GM23248 (cell line): ENCODE results near the gene RCL1. TPM values are rescaled to one million over a fixed set of nuclear protein-coding genes. Genes with fewer than 3 reads are reported as not detected.

Source experiments
- DNase-seq: peaks from one replicate; pipeline ENCODE4 v3.0.0-alpha.2; 2015
- H2AFZ ChIP-seq: fragments of 200-600 bp; sonication (generic); 2 replicates; pipeline ENCODE4 v1.6.1; 2016; ENCODE audit warnings: antibody characterized with exemption
- H3F3A ChIP-seq: fragments of 200-600 bp; sonication (generic); 2 replicates; pipeline ENCODE4 v1.6.1; 2016; ENCODE audit warnings: mild to moderate bottlenecking, antibody characterized with exemption, mixed run types; ENCODE audit not compliant: insufficient read depth
- H3K27ac ChIP-seq: fragments of 200-600 bp; sonication (generic); 2 replicates; pipeline ENCODE4 v1.5.1; 2016; ENCODE audit warnings: mild to moderate bottlenecking
- H3K27me3 ChIP-seq: fragments of 200-600 bp; sonication (generic); replicated peaks from 2 replicates; pipeline ENCODE4 v1.6.1; 2016; ENCODE audit warnings: mild to moderate bottlenecking; ENCODE audit not compliant: insufficient read depth
- H3K36me3 ChIP-seq: fragments of 200-600 bp; sonication (generic); 2 replicates; pipeline ENCODE4 v1.6.1; 2016; ENCODE audit warnings: low read depth, mild to moderate bottlenecking
- H3K4me1 ChIP-seq: fragments of 200-600 bp; sonication (generic); 2 replicates; pipeline ENCODE4 v1.6.1; 2016; ENCODE audit warnings: mild to moderate bottlenecking; ENCODE audit not compliant: insufficient read depth
- H3K4me2 ChIP-seq: fragments of 200-600 bp; sonication (generic); one replicate; pipeline ENCODE4 v1.6.1; 2016; ENCODE audit warnings: mild to moderate bottlenecking; ENCODE audit not compliant: unreplicated experiment
- H3K4me3 ChIP-seq: fragments of 200-600 bp; sonication (generic); 2 replicates; pipeline ENCODE4 v1.5.1; 2016; ENCODE audit warnings: mild to moderate bottlenecking
- H3K79me2 ChIP-seq: fragments of 200-600 bp; sonication (generic); 2 replicates; pipeline ENCODE4 v1.6.1; 2016; ENCODE audit warnings: mild to moderate bottlenecking; ENCODE audit not compliant: insufficient read depth
- H3K9ac ChIP-seq: fragments of 200-600 bp; sonication (generic); 2 replicates; pipeline ENCODE4 v1.6.1; 2016; ENCODE audit warnings: mild to moderate bottlenecking
- H3K9me2 ChIP-seq: fragments of 200-600 bp; sonication (generic); 2 replicates; pipeline ENCODE4 v1.6.1; 2016; ENCODE audit warnings: mixed run types, mild to moderate bottlenecking, moderate library complexity; ENCODE audit not compliant: insufficient read depth
- H3K9me3 ChIP-seq: fragments of 200-600 bp; sonication (generic); one replicate; pipeline ENCODE4 v1.6.1; 2017; ENCODE audit warnings: low read depth
- H4K20me1 ChIP-seq: fragments of 200-600 bp; sonication (generic); 2 replicates; pipeline ENCODE4 v1.6.0; 2016; ENCODE audit not compliant: insufficient read depth
- EZH2 ChIP-seq: fragments of 200-600 bp; sonication (generic); IDR thresholded peaks from 2 replicates; pipeline ENCODE4 v1.6.1; 2018; ENCODE audit warnings: antibody characterized with exemption, mild to moderate bottlenecking; ENCODE audit not compliant: insufficient read depth, poor library complexity, severe bottlenecking
- EZH2phosphoT487 ChIP-seq: fragments of 200-600 bp; sonication (generic); IDR thresholded peaks from 2 replicates; pipeline ENCODE4 v1.6.1; 2018; ENCODE audit warnings: antibody characterized with exemption, moderate library complexity, mild to moderate bottlenecking, low read depth; ENCODE audit not compliant: insufficient read depth
- WGBS, 2 experiments: methylation state at CpG; one replicate each; pipeline ENCODE4 v1.1.6; 2015 to 2017; ENCODE audit warnings: low lambda C conversion rate in 2 of 2, low coverage in 1 of 2; ENCODE audit errors: missing lambda C conversion rate in 2 of 2; 5-methylcytosine and 5-hydroxymethylcytosine counted together
- in situ Hi-C: fragments of 300-500 bp; cut with MboI; formaldehyde crosslinking; loops from 2 replicates; pipeline ENCODE4 v1.15.0; 2020
- polyA plus RNA-seq: library from polyadenylated mRNA; unstranded; fragments of >200 nt; fragmentation: Nextera tagmentation; extraction: Ambion mirVana; gene quantifications from 2 replicates; pipeline ENCODE4 v1.2.1, GENCODE V29; 2016
- total RNA-seq: library from RNA; depleted of rRNA; stranded (reverse); fragments of >200 nt; shearing (Covaris generic); gene quantifications from 2 replicates; pipeline ENCODE4 v1.2.3, GENCODE V29; 2014

The RCL1 gene
- total and polyA plus RNA-seq, 2 experiments from 2014 or later: 7.7 to 7.8 TPM

DNA sequence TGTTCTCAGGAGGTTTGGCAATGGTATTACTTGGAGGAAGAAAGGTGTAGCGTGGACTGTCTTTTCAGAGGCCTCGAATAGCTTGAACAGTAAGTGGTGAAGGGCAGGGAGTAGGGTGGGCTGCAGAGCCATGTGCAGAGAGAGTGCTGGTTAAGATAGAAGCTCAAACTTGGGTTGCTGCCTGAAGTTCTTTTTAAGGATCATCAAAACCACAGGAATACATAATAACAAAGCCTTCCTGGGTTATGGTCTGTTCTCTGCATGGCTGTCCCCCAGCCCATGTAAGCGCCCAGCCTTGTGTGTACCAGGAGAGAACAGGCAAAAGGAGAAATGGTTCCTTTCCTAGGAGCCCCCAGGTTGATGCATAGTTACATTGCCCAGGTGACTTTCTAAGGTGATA is 43.9 kb downstream of the RCL1 start:
- Histone ChIP-seq H3K27ac (no peak overlapping the region), H3F3A (peaks cover 51% of the 10 kb centered on the region), H2AFZ (no peak overlapping the region), H3K9me2 (no peaks in the 10 kb centered on the region), H3K4me1 (peaks cover 51% of the 10 kb centered on the region), H3K4me3 (no peak overlapping the region), H3K36me3 (peaks cover 4% of the 10 kb centered on the region; the same call in 1 of the 2 replicates), H3K9me3 (no peaks in the 10 kb centered on the region), H3K79me2 (peaks cover 5% of the 10 kb centered on the region; the same call in 1 of the 2 replicates), H3K27me3 (no peaks in the 10 kb centered on the region), H3K9ac (no peak overlapping the region), H3K4me2 (peak overlapping the region; percentile 32), H4K20me1 (no peaks in the 10 kb centered on the region)
- in situ Hi-C loops: no loop called here
- TF ChIP-seq EZH2phosphoT487 (no peak), EZH2 (no peak)
- WGBS, 2 experiments: 96 to 100% methylated on average over 3 of the region's 3 CpGs
- no peak for DNase-seq

DNA sequence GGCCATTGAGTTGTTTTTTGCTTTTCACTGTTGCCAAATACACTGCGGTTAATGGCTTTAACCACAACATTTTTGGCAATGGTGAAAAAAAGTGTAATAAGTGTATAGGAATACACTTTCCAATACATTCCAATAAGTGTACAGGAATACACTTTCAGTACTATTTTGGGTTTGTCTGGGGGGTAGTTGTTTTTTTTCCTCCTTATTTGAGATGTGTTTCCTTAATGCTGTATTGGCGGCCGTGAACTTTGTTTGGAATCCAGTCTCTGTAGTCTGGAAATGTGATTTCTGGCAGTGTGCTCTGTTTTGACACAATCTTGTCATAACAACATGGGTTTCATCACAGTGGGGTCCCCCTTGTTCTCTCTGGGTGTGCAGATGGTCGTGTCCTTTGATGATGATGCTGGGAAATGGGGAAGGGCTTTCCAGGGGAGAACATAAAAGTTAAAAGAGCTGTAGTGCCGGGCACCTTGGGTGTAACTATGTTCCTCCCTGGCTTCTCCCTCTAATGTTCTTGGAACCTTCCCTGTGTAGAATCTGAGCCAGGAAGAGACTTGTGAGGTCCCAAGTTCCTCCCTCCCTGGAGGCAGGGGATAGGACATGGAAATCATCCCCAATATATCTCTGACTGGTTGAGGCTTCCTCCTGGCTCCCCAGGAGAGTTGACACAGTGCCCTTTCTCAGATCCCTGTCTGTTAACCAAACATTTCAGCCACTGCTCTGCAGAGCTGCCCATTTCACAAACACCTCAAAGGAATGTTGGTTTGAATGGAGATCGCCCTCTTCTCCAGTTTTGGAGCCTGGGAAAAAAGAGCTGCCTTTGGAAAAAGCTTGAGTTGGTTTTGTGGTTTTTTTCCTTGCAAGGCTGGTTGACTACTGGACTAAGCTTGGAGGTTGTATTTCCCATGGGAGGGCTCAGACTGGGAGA is 44.8 kb downstream of the RCL1 start:
- in situ Hi-C loops: no loop called here

DNA sequence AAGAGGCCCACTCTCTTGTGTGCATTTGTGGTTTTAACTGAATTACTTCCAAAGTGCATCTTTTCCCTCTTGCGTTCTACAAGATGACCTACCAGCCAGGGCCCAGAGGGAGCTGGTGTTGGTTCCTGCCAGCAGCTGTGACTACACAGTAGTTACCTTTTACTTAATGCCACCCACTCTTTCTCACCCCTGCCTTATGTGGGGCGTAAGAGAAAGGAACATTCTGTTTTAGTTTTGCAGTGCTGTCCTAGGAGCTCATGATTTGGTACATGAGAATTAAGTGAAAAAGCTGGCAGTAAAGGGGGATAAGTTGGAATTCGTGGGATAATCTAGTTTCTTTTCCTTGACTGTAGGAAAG is 45.4 kb downstream of the RCL1 start:
- H3K9me2 ChIP-seq: no peaks in the 10 kb centered on the region
- in situ Hi-C loops: no loop called here
- H2AFZ ChIP-seq: no peak overlapping the region
- no peak for TF ChIP-seq EZH2phosphoT487
- no peak for TF ChIP-seq EZH2
- H3K79me2 ChIP-seq: no peaks in the 10 kb centered on the region
- DNase-seq: no peak
- H4K20me1 ChIP-seq: no peaks in the 10 kb centered on the region
- H3K4me3 ChIP-seq: no peak overlapping the region
- H3K9me3 ChIP-seq: no peaks in the 10 kb centered on the region
- H3K27ac ChIP-seq: peak overlapping the region; percentile 86
- H3K4me1 ChIP-seq: peaks cover 42% of the 10 kb centered on the region
- no peaks in the 10 kb centered on the region for H3K27me3 ChIP-seq
- peaks cover 40% of the 10 kb centered on the region for H3F3A ChIP-seq
- peak overlapping the region; percentile 32 for H3K4me2 ChIP-seq
- WGBS, 2 experiments: 56 to 57% methylated on average over 3 of the region's 3 CpGs
- H3K36me3 ChIP-seq: peaks cover 4% of the 10 kb centered on the region; the same call in 1 of the 2 replicates
- peak overlapping the region; percentile 58 for H3K9ac ChIP-seq

More for the DNA sequence above, 44.8 kb downstream of the RCL1 start:
- H3K9me3 ChIP-seq: no peaks in the 10 kb centered on the region
- DNase-seq: peak; percentile 94
- H3F3A ChIP-seq: peaks cover 43% of the 10 kb centered on the region
- no peaks in the 10 kb centered on the region for H3K27me3 ChIP-seq
- peaks cover 46% of the 10 kb centered on the region for H3K4me1 ChIP-seq
- no peaks in the 10 kb centered on the region for H3K9me2 ChIP-seq
- peak overlapping the region; percentile 86 for H3K27ac ChIP-seq
- no peaks in the 10 kb centered on the region for H3K79me2 ChIP-seq
- TF ChIP-seq EZH2 (no peak), EZH2phosphoT487 (0 out of 2 replicates have a peak, but pooled peaks have one; percentile 56)
- peak overlapping the region; percentile 58 for H3K9ac ChIP-seq
- no peak overlapping the region for H3K4me3 ChIP-seq
- H4K20me1 ChIP-seq: no peaks in the 10 kb centered on the region
- peaks cover 4% of the 10 kb centered on the region; the same call in 1 of the 2 replicates for H3K36me3 ChIP-seq
- peak overlapping the region; percentile 32 for H3K4me2 ChIP-seq
- WGBS, 2 experiments: 33 to 37% methylated on average over 6 of the region's 6 CpGs
- no peak overlapping the region for H2AFZ ChIP-seq

DNA sequence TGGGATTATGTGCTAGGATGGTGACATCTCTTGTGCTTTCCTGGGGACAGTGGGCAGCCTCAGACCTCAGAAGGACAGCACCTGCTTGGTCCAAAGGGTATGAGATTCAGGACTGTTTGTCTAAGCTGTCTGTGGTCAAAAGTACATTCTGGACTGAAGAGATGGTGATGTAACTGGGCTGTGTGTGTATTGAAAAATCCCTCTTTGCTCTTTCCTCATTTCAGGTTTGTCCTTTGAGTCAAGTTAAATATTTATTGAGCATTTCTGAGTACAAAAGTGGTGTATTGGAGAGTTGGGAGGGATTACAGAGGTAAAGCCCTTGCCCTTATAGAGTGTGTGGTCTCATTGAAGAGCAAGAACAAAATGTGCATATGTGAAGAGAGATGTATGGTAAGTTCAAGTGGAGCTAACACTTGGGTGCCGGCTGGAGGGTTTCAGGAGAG is 46.7 kb downstream of the RCL1 start:
- Histone ChIP-seq H2AFZ (no peak overlapping the region), H3K9me2 (no peaks in the 10 kb centered on the region), H3K4me3 (no peak overlapping the region), H3K4me2 (no peak overlapping the region), H3K9ac (no peak overlapping the region), H3F3A (peaks cover 27% of the 10 kb centered on the region), H3K36me3 (peaks cover 4% of the 10 kb centered on the region; the same call in 1 of the 2 replicates), H4K20me1 (no peaks in the 10 kb centered on the region), H3K4me1 (peaks cover 29% of the 10 kb centered on the region), H3K79me2 (no peaks in the 10 kb centered on the region), H3K9me3 (no peaks in the 10 kb centered on the region), H3K27me3 (no peaks in the 10 kb centered on the region), H3K27ac (no peak overlapping the region)
- in situ Hi-C loops: no loop called here
- DNase-seq: no peak
- no peak for TF ChIP-seq EZH2
- no peak for TF ChIP-seq EZH2phosphoT487
- WGBS, 2 experiments: 97 to 100% methylated on average over 1 of the region's 1 CpG
